NCI-H1105 treated with DMSO at 0.1 percent for 48 hours (cell line): ENCODE data around the gene SAMMSON.

Source experiments
- DNase-seq: peaks from one replicate; lab custom pipeline; 2025; lab: John Stamatoyannopoulos, UW

Gene SAMMSON

DNA sequence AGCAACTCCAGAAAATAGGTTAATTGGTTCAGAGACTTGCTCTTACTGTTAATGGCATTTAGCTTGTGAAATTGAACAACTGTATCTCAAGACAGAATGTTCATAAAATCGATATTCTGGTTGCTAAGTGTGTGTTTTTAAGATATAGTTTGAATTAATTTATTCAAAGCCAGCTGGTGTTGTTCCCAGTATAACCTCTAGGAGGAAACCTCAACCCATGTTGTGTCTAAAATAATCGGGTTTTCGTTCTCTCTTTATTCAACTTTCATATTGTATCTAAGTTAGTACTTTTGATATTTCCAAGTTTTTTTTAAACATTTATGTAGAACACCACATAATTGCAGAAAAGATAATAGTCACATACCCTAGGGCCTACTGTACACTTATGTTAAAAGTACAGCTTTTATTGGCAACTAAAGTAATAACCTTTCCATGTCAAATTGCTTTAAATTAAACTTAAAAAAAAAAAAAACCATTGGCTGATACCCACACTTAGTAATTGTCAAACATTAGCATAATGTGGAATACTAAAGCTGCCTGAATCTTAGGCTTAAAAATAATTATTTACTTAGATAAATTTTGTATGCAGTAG lies 90.9 kb downstream of the SAMMSON start:
- peak; percentile 5 for DNase-seq

DNA sequence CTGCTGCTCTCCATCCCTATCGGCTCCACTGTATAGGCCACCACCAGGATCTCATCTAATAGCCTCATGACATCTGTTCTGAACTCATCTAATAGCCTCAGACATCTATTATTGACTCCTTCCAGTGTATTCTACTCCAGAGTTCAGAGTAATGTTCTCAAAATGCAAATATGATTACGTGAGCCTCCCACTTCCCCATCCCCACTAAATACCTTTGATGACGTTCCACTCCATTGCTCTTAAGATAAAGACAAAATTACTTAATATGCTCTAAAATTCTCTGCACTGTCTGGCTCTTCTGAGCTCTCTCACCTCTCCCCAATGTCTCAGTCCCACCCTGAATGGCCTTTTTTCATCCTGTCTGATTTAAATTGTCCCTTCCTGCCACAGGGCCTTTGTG lies 94.7 kb downstream of the SAMMSON start:
- DNase-seq: no peak

DNA sequence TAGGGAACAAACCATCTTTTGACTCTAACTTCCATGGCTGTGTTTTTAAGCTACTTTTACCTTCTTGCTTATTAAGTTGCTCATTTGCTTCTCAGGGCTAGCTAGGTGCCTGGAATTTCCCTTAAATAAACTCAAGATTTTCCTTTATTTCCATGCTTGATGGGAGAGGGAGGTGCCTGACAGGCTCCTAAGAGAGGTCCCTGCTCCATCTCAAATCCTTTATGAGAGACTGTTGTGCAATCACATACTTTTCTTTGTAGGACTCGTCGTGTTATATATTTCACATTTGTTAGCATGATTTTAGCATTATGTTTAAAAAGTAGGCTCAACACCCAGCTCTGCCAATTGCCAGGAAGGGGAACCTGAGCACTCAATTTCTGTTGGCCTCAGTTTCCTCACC lies 95.7 kb downstream of the SAMMSON start:
- no peak for DNase-seq

DNA sequence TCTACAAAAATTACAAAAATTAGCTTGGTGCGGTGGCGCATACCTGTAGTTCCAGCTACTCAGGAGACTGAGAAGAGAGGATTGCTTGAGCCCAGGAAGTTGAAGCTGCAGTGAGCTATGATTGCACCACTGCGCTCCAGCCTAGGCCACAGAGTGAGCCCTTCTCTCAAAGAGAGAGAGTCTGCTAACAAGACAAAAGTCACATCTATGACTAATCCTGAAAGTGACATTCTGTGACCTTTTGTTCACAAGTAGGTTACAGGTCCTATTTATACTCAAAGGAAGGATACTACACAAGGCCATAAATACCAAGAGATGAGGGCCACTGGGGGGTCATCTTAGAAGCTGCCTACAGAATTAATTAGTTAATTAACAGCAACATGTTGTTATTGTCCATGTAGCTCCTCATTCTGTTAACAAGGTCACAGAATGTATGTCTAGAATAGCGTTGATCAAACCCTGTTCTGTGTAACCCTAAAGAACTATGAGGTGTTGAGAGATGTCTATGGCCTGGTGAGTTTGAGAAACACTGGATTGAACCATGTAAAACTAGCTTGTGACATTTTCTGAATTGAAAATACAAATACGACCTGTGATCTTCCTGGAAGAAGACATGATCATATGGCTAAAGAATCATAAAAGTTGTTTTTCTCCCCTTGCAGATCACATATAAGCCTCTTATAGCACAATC lies 97.0 kb downstream of the SAMMSON start:
- no peak for DNase-seq

DNA sequence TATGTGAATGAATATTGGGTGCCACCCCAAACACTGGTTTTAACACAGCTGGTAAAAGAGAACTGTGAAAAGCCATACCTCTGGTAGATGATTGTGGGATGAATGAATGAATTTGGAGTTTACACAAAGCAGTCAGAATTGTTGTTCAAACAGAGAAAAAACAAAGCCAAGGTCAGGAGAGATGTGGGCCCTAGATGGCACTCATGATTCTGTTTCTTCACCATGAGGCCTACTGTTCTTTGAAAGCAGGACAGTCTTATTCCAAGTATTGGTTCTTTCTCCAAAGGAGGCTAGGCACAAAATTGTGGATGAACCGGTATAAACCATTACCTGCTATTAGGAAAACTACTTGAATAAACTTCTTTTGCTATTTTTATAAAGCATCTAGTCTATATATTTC lies 97.6 kb downstream of the SAMMSON start:
- no peak for DNase-seq

DNA sequence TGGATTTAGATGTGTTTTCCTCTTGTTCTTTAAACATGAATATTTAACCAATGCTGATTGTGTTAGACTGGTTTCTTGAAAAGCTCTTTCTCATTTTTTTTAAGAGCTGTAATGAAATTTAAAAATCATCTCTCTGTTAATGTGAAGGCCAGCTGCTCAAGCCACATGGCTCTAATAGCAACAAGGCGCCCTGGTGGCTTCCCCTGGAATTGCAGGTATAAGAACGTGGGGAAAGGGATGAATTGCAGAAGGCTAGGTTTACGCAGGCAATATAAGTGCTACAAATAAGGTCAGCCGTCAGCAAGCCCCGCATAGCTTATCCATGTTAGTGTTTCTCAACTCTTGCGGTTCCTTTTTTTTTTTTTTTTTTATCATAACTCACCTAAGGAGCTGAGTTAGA lies 108.5 kb downstream of the SAMMSON start:
- DNase-seq: no peak

DNA sequence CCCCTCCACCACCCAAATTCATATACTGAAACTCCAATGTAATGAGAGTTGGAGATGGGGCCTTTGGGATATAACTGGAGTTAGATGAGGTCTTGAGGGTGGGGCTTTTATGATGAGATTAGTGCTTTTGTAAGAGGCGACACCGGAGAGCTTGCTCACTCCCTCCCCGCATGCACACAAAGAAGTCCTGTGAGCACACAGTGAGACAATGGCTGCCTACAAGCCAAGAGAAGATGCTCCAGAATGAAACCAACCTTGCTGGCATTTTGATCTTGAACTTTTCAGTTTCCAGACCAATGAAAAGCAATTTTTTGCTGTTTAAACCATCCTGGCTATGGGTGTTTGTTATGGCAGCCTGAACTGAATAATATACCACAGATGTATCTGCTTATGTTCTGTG lies 109.0 kb downstream of the SAMMSON start:
- no peak for DNase-seq

DNA sequence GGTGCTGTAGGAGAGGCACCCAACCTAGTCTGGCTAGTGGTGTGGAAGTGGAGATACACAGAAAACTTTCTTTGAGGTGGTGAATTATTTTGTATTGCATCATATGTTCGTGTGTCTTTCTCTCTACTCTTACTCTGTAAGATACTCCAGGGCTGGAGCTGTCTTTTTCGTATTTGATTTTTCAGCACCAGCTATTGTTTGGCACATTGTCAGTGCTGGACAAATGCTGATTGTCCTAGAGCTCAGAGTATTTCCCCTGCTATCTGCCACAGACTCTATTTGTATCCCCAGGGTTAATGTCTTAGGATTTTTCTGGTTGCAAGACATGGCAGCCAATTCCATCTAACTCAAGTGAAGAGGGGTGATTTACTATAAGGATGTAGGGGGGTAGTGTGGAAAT lies 110.5 kb downstream of the SAMMSON start:
- no peak for DNase-seq

DNA sequence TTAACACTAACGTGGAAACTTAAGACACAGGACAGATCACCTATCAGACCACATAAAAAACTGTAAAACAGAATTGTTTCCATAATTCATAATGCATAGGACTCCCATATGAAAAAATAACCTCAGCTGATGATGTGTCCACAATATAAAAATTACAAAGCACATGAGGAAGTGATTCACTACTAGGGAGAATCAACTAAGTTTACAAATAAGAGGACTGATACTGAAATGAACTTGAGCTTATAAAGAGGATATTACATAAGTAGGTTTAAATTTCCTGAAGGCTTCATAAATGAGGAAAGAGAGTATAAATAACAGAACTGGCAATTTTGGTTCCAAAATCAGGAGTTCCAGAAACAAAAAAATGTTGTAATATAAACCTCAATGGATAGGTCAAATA lies 111.9 kb downstream of the SAMMSON start:
- no peak for DNase-seq

DNA sequence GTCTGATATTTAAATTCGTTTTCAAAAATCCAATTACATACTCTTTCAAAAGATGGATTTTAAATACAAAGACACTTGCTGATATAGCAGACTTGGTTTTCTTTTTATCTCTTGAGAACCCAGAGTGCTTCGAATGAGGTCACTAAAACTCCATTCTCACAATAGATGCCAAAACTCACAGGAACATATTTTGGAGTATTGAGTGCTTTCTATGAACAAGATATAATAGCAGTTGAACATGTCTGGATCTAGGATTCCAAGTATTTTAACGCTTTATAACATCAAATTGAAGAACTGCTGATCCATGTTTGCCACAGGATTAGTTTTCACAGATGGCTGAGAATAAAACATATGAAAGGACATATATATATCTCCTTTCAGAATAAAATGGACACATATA lies 113.2 kb downstream of the SAMMSON start:
- DNase-seq: no peak

DNA sequence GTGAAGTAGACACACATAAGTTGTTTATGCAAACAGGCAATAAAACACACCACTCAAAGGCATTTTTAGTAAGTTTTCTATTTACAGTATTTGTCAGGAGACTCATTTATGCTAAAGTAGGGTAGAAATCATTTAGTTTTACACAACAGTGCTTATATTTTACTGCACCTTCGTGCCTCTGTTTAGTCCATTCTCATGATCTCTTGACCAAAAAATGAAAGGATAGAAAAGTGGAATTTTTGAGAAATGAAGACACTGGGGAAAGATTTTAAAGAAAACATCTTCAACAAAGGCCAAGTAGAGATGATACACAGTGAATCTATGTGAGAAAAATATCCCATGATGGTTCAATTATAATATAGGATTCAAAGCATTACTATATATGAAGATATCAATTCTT lies 114.9 kb downstream of the SAMMSON start:
- DNase-seq: no peak

DNA sequence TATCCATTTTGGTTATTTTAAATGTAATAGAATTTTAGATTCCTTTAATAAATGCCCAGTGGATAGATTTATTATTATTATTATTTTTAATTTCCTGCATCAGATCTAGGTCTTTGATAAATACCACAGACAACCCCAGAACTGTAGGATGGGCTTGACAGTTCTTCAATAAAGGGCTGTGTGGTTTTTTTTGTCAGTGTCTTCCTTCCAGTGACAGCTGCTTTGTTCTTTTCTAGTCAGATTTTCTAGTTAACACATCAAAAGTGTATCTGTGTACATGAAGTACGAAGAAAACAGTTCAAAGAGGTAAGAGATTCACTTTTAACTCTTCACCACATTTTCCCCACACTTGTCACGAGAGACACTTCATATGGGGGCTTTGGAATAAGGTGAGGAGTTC lies 120.3 kb downstream of the SAMMSON start:
- DNase-seq: no peak
